ENCODE data around the gene KIF26B. TPM values are rescaled to one million over a fixed set of nuclear protein-coding genes. Genes with fewer than 3 reads are reported as not detected.

KIF26B gene
- total RNA-seq, 1 donor from 2014 or later, result 3.4 TPM

DNA sequence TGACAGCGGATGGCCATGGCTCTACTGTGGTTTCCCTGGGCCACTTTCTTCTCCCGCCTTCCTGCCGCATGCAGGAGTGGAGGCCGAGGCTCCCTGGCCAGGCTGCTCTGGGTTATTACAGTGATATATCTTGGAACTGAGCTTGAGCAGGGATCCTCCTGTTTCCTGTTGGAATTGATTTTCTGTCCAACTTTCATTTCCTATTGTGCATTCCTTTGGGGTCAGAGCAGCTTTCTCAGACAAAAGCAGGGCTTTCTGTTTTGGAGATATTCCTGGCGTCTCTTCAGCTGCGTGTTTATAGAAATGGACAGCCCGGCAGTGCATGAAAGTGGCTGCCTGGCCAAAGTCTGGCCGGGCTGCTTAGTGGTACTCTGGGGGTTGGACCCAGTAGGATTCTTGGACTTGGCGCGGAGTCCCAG, 146.4 kb downstream of the KIF26B start:
- DNase-seq (ENCODE audit: low spot score), result no peak
- Mint-ChIP-seq H3K9me3 (ENCODE audit: unreplicated experiment) (no peaks in the 10 kb centered on the region), H3K27me3 (ENCODE audit: unreplicated experiment) (no peaks in the 10 kb centered on the region), H3K27ac (ENCODE audit: unreplicated experiment) (peak overlapping the region; percentile 32), H3K36me3 (ENCODE audit: low read depth, unreplicated experiment) (no peaks in the 10 kb centered on the region), H3K4me1 (ENCODE audit: unreplicated experiment) (peaks cover 9% of the 10 kb centered on the region), H3K4me3 (ENCODE audit: unreplicated experiment) (no peak overlapping the region)
- no peak for TF ChIP-seq CTCF (IDR thresholded peaks at IDR 0.05; ENCODE audit: unreplicated experiment)

GRCh38 chr1:245301921-245302320, 147.1 kb downstream of the KIF26B start:
- H3K27ac Mint-ChIP-seq (ENCODE audit: unreplicated experiment), result peak overlapping the region; percentile 15
- no peak overlapping the region for H3K4me3 Mint-ChIP-seq (ENCODE audit: unreplicated experiment)
- H3K9me3 Mint-ChIP-seq (ENCODE audit: unreplicated experiment), result no peaks in the 10 kb centered on the region
- no peak for TF ChIP-seq CTCF (IDR thresholded peaks at IDR 0.05; ENCODE audit: unreplicated experiment)
- peaks cover 9% of the 10 kb centered on the region for H3K4me1 Mint-ChIP-seq (ENCODE audit: unreplicated experiment)
- DNase-seq (ENCODE audit: low spot score), result no peak
- H3K36me3 Mint-ChIP-seq (ENCODE audit: low read depth, unreplicated experiment), result no peaks in the 10 kb centered on the region
- no peaks in the 10 kb centered on the region for H3K27me3 Mint-ChIP-seq (ENCODE audit: unreplicated experiment)

DNA sequence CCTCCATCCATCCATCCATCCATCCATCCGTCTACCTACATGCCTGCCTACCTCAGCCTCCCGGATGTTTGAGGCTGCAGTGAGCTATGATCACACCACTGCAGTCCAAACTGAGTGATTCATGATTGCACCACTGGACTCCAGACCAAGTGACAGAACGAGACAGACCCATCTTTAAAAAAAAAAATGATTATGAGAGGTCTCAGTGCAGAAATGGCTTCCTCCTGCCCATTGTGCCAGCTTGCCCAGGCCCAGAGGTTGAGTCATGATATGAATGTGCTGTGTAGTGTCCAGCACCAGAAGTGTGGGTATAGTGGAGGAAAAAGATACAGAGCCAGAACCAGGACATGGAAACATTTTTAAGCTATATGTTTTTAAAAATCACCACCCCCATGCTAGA, 149.9 kb downstream of the KIF26B start:
- H3K9me3 Mint-ChIP-seq (ENCODE audit: unreplicated experiment), result no peaks in the 10 kb centered on the region
- H3K27ac Mint-ChIP-seq (ENCODE audit: unreplicated experiment), result no peak overlapping the region
- TF ChIP-seq CTCF (IDR thresholded peaks at IDR 0.05; ENCODE audit: unreplicated experiment), result no peak
- H3K36me3 Mint-ChIP-seq (ENCODE audit: low read depth, unreplicated experiment), result no peaks in the 10 kb centered on the region
- no peak overlapping the region for H3K4me3 Mint-ChIP-seq (ENCODE audit: unreplicated experiment)
- H3K4me1 Mint-ChIP-seq (ENCODE audit: unreplicated experiment), result peaks cover 9% of the 10 kb centered on the region
- H3K27me3 Mint-ChIP-seq (ENCODE audit: unreplicated experiment), result no peaks in the 10 kb centered on the region
- no peak for DNase-seq (ENCODE audit: low spot score)

GRCh38 chr1:245306020-245306419, 151.2 kb downstream of the KIF26B start:
- Mint-ChIP-seq H3K4me1 (ENCODE audit: unreplicated experiment) (peaks cover 16% of the 10 kb centered on the region), H3K9me3 (ENCODE audit: unreplicated experiment) (no peaks in the 10 kb centered on the region), H3K36me3 (ENCODE audit: low read depth, unreplicated experiment) (no peaks in the 10 kb centered on the region), H3K4me3 (ENCODE audit: unreplicated experiment) (no peak overlapping the region), H3K27ac (ENCODE audit: unreplicated experiment) (no peak overlapping the region), H3K27me3 (ENCODE audit: unreplicated experiment) (peaks cover 6% of the 10 kb centered on the region)
- DNase-seq (ENCODE audit: low spot score), result no peak
- TF ChIP-seq CTCF (IDR thresholded peaks at IDR 0.05; ENCODE audit: unreplicated experiment), result no peak

DNA sequence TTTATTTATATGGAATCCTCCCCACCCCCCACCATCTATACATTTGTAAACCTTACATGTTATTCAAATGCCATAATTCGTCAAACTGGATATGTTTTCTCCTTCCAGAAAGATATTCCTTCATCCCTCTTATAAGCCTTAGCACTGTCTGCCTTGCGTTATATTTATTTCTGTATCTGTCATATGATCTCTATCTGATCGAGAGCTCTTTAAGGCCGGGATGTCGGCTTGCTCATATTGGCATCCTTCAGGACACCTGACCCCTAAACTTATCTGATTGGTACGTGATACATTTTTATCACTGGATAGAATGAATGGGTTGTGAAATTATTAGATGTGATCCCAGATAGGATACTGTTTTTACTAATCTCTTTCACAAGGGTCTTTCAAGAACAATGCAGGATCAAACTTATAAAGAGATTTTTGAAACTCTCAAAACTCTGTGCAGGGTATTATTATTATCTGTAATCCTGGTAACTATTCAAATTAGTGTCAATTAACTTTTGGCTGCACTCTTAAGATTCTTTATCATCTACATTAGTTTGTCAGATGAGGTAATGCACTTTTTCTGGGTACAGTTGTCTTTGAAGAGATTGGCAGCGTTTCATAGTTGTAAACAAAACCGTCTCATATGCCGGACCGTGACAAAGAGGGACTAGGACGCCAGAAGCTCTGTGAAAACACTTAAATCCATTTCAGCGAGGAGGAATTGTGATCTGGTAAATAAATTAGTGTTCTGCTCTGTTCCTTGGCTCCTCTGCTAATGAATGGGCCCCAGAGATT, 152.0 kb downstream of the KIF26B start:
- Mint-ChIP-seq H3K9me3 (ENCODE audit: unreplicated experiment) (no peaks in the 10 kb centered on the region), H3K4me3 (ENCODE audit: unreplicated experiment) (no peak overlapping the region), H3K27ac (ENCODE audit: unreplicated experiment) (no peak overlapping the region), H3K27me3 (ENCODE audit: unreplicated experiment) (peaks cover 6% of the 10 kb centered on the region), H3K4me1 (ENCODE audit: unreplicated experiment) (peaks cover 10% of the 10 kb centered on the region), H3K36me3 (ENCODE audit: low read depth, unreplicated experiment) (no peaks in the 10 kb centered on the region)
- DNase-seq (ENCODE audit: low spot score), result no peak
- no peak for TF ChIP-seq CTCF (IDR thresholded peaks at IDR 0.05; ENCODE audit: unreplicated experiment)
